ENCODE results near the gene PDE9A.

DNA sequence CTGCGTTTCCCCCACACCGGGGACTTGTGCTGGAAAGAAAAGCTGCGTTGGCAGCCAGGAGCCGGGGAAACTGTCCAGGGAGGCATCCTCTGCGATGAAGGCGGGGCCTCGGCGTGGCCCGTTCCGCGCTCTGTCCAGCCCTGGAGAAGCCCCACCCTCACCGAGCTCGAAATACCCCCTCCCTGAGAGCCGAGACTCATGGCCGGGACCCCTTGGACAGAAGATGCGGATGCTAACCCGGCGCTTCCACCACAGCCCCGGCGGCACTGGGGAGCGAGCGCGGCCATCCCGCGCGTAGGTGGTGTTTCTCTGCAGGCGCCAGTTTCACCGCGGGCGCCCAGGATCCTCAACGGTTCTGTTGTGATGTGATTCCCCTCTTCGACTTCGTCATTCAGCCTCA, 31.6 kb downstream of the PDE9A start:
- TF ChIP-seq, protein P1, sequence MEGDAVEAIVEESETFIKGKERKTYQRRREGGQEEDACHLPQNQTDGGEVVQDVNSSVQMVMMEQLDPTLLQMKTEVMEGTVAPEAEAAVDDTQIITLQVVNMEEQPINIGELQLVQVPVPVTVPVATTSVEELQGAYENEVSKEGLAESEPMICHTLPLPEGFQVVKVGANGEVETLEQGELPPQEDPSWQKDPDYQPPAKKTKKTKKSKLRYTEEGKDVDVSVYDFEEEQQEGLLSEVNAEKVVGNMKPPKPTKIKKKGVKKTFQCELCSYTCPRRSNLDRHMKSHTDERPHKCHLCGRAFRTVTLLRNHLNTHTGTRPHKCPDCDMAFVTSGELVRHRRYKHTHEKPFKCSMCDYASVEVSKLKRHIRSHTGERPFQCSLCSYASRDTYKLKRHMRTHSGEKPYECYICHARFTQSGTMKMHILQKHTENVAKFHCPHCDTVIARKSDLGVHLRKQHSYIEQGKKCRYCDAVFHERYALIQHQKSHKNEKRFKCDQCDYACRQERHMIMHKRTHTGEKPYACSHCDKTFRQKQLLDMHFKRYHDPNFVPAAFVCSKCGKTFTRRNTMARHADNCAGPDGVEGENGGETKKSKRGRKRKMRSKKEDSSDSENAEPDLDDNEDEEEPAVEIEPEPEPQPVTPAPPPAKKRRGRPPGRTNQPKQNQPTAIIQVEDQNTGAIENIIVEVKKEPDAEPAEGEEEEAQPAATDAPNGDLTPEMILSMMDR (conservative IDR thresholded peaks at IDR 0.05; ENCODE audit: low read depth in 2 of 2) = no peak
- TF ChIP-seq ZNF331 (CRISPR knock-in tag; IDR thresholded peaks at IDR 0.05; ENCODE audit: low read depth) = no peak
- no peak for TF ChIP-seq EZH2phosphoT487 (IDR thresholded peaks at IDR 0.05; ENCODE audit: unreplicated experiment)
- no peak for TF ChIP-seq STAT1 (IDR thresholded peaks at IDR 0.05; ENCODE audit: unreplicated experiment)
- TF ChIP-seq POLR2AphosphoS5 (IDR thresholded peaks at IDR 0.05; ENCODE audit: low read depth) = no peak
- TF ChIP-seq EZH2 (IDR thresholded peaks at IDR 0.05; ENCODE audit: low read depth, unreplicated experiment) = no peak
- no peak for TF ChIP-seq NANOG (IDR thresholded peaks at IDR 0.05; ENCODE audit: borderline replicate concordance)
- TF ChIP-seq REST (IDR thresholded peaks at IDR 0.05; ENCODE audit: unreplicated experiment) = no peak
- TF ChIP-seq ZNF114 (CRISPR knock-in tag; IDR thresholded peaks at IDR 0.05) = no peak
